Epithelial cell of esophagus (primary cell): ENCODE measurements around the gene ADRM1.

Experiments used
- DNase-seq: peaks from one replicate; pipeline ENCODE4 v3.0.0; 2010; ENCODE audit warnings: low read depth
- H3K4me3 ChIP-seq: 2 replicates; pipeline ENCODE4 v1.5.1; 2011; ENCODE audit warnings: mild to moderate bottlenecking, low read length, control low read depth
- CTCF ChIP-seq: IDR thresholded peaks from 2 replicates; pipeline ENCODE4 v1.5.1; 2011; ENCODE audit warnings: low read depth, mild to moderate bottlenecking, low read length, control low read depth, inconsistent platforms; ENCODE audit not compliant: insufficient read depth; ENCODE audit errors: missing control alignments

Gene ADRM1

GRCh38 chr20:62277253-62277652 lies 25.5 kb upstream of the ADRM1 start:
- H3K4me3 ChIP-seq: no peak overlapping the region
- no peak for DNase-seq
- TF ChIP-seq CTCF: no peak

- no peak for TF ChIP-seq CTCF
- DNase-seq: no peak
- no peak overlapping the region for H3K4me3 ChIP-seq
Observed at GRCh38 chr20:62280303-62280702, 22.5 kb upstream of the ADRM1 start.

GRCh38 chr20:62281161-62281933 lies 21.4 kb upstream of the ADRM1 start:
- DNase-seq: no peak
- H3K4me3 ChIP-seq: no peak overlapping the region
- no peak for TF ChIP-seq CTCF

- no peak for TF ChIP-seq CTCF
- no peak overlapping the region for H3K4me3 ChIP-seq
- no peak for DNase-seq
Observed at GRCh38 chr20:62282103-62282502, 20.7 kb upstream of the ADRM1 start.

GRCh38 chr20:62282877-62283503 lies 19.8 kb upstream of the ADRM1 start:
- no peak for TF ChIP-seq CTCF
- no peak for DNase-seq

GRCh38 chr20:62284448-62284847 lies 18.3 kb upstream of the ADRM1 start:
- no peak overlapping the region for H3K4me3 ChIP-seq
- DNase-seq: no peak
- no peak for TF ChIP-seq CTCF

More at GRCh38 chr20:62282877-62283503, 19.8 kb upstream of the ADRM1 start:
- H3K4me3 ChIP-seq: no peak overlapping the region
